Activated CD4-positive, alpha-beta T cell treated with anti-CD3 and anti-CD28 coated beads, Interleukin-2, amount 50 U/mL, for 48 hours (primary cell): ENCODE results near the gene LAX1.

Source experiments
- DNase-seq, 2 experiments: peaks; one replicate each; pipeline ENCODE4 v3.0.0-alpha.2; 2020

Gene LAX1

GRCh38 chr1:203818399-203818798 is 53.4 kb downstream of the LAX1 start:
- no peak for DNase-seq

DNA sequence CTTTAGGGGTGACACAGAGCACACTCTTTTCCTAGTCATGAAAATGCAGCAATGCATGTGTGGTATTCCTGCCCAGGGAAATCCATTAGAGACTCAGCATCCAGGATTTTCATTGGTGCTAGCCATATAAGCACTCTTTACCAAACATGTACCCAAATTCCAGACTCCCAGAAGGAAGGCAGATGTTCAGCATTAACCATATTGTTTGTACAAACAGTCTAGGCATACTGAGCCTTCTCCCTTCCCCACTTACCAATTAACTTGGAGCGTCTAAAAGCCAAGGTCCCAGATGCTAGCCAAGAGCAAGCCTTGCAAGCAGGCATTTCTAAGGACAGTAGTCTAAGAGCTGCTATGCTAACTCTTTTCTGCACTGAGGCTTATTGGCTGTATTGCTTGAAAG is 58.3 kb downstream of the LAX1 start:
- no peak for DNase-seq
